SK-N-DZ (cell line): ENCODE measurements around the gene RRAGC.

Source experiments
- small RNA-seq, 2 experiments: library from RNA; depleted of rRNA; stranded (forward); fragments of <200 nt; gene quantifications; one replicate each; pipeline ENCODE3, GENCODE V24; 2014

The RRAGC gene

Small RNAs within 50 kb of the gene (small RNA-seq; reads per million reads assigned to genes)
- gene GJA9-MYCBP = 0 reads per million in 2 experiments
